SW480 (cell line): ENCODE data around the gene BDH1.
"Not testable (repeated sequence)": the region's sequence is repeated elsewhere in the genome, so short reads cannot be mapped to it uniquely, and the experiment has no call there.

Experiments
- DNase-seq: peaks from one replicate; pipeline ENCODE4 v3.0.0-alpha.2; 2016; ENCODE audit warnings: low spot score

BDH1 gene

DNA sequence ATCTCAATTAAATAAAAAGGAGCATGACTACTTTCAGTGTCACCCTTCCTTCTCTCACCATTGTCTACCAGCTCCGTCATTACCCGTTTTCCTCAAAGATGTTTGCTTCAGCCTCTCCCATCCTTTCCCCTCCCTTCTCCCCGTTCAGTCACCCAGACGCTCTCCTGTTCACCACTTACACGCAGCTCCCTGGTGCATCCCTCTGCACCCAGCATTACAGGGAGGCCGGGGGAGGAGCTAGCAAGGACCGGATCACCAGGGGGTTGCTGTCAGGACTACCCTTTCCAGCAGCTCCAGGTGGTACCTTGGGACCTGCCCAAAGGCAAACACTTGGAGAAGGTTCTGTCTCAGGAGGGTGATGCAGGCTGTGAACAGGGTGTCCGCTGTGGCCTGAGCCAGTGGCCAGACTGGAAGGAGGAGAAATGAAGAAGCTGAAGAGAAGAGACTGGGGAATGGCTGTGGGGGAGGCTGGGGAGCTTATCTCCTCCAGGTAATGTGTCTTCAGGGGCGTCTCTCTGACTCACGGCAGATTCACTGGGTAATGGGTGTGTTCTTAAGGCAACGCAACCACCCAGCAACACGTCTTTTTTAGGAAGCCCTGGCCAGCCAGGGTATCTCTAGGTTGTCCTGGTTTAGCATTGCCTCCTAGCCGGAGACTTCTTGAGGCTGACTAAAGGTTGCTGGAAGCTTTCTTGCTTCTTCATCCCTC is 21.8 kb upstream of the BDH1 start:
- DNase-seq: no peak

DNA sequence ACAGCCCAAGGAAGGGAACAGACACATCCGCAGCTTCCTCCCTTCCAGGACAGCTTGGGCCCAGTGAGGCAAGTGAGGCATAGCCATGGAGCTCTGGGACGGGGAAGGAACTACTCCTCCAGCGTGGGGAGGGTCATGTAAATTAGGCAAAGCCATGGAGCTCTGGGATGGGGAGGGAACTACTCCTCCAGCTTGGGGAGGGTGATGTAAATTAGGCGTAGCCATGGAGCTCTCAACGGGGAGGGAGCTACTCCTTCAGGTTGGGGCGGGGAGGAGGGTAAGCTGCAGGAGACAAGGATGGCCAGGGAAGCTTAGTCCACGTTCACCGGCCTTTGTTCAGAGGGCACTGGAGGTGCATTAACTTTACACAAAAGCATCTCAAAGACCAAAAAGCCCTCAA is 21.1 kb upstream of the BDH1 start:
- no peak for DNase-seq

DNA sequence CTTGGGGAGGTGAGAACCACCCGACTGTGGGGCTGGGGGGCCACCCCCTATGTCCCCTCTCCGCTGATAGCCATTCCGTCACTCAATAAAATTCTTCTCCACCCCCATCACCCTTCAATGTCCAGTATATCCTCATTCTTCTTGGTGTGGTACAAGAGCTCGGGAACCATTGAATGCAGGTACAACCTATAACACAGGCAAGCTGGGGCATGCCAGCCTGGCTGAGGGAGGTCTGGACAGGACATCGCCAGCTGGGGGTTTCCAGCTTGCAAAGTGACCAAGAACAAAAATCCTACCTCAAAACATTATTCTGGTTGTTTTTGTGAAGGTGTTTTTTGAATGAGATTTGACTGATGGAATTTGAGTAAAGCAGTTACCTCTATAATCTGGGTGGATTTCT is 19.6 kb upstream of the BDH1 start:
- DNase-seq: no peak

DNA sequence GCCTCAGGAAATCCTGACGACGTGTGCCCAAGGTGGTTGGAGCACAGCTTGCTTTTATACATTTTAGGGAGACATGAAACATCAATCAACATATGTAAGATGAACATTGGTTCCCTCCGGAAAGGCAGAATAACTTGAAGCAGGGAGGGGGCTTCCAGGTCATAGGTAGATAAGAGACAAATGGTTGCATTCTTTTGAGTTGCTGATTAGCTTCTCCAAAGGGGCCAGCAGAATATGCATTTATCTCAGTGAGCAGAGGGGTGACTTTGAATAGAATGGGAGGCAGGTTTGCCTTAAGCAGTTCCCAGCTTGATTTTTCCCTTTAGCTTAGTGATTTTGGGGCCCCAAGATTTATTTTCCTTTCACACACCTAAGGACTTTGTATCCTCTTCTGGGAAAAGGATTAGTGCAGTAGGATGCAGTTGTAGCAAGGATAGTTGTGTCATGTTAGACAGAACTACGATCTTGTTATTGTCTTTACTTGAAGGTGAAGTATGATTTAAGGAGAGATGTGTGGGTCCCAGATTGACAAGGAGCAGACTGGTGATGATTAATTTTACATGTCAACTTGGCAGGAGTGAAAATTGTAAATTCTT is 18.7 kb upstream of the BDH1 start:
- not testable (repeated sequence) for DNase-seq

DNA sequence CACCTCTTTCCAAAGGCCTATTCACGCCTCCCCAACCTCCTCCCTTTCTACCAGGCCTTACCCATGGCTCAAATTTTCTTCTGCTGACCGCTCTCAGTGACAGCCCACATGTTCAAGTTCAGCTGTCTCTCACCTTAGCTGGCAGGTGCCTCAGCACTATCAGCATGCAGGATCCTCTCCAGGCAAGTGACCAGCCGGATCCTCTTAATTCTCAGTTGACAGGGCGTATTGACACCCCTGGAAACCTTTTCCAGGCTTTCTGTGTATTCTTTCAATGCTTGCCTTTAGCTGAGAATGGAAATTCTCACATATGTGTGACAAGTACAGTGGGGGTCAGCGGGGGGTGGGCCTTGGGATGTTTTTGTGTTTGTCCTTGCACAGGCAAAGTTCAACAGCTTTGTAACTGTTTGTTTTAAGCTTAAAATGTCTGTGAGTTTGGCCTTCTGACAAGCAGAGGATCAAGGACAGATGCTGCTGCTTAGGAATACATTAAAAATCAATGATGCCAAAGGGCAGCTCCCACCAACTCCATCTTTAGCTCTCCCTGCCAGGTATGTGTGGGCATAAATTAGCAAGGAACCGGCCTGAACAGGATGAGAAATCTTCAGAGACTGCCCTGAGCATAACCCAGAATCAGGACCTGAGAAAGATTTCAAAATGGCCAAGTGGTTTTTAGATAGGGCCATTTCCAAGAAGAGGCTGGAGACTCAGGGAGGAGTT is 17.4 kb upstream of the BDH1 start:
- no peak for DNase-seq

DNA sequence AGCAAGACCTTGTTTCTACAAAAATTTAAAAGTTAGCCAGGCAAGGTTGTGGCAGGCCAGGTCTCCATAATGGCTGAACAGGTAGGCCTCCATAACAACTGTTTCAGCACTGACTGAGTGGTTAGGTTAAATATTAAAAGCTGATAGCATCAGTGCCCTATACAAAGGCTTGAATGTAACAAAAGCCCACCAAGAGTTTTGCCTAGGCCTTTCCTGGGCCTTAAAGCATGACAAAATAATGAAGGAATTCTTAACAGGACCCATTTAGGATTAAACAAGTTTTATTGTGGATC is 16.1 kb upstream of the BDH1 start:
- not testable (repeated sequence) for DNase-seq

DNA sequence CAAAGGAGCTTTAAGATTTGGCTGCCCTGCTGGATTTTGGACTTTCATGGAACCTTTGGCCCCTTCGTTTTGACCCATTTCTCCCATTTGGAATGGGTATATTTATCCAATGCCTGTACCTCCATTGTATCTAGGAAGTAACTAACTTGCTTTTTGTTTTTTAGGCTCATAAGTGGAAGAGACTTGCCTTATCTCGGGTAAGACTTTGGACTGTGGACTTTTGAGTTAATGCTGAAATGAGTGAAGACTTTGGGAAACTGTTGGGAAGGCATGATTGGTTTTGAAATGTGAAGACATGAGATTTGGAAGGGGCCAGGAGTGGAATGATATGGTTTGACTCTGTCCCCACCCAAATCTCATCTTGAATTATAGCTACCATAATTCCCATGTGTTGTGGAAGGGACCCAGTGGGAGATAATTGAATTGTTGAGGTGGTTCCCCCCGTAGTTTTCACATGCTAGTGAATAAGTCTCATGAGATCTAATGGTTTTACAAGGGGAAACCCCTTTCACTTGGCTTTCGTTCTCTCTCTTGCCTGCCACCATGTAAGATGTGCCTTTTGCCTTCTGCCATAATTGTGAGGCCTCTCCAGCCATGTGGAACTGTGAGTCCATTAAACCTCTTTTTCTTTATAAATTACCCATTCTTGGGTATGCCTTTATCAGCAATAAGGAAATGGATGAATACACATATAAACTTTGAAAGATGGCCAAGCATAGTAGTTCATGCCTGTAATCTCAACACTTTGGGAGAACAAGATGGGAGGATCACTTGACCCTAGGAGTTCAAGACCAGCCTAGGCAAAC is 15.5 kb upstream of the BDH1 start:
- not testable (repeated sequence) for DNase-seq

DNA sequence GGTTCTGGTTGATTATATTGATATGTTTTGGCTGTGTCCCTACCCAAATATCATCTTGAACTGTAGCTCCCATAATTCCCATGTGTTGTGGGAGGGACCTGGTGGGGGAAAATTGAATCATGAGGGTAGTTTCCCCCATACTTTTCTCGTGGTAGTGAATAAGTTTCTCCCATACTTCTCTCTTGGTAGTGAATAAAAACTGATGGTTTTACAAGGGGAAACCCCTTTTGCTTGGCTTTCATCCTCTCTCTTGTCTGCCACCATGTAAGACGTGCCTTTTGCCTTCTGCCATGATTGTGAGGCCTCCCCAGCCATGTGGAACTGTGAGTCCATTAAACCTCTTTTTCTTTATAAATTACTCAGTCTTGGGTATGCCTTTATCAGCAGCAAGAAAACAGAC is 13.7 kb upstream of the BDH1 start:
- not testable (repeated sequence) for DNase-seq

DNA sequence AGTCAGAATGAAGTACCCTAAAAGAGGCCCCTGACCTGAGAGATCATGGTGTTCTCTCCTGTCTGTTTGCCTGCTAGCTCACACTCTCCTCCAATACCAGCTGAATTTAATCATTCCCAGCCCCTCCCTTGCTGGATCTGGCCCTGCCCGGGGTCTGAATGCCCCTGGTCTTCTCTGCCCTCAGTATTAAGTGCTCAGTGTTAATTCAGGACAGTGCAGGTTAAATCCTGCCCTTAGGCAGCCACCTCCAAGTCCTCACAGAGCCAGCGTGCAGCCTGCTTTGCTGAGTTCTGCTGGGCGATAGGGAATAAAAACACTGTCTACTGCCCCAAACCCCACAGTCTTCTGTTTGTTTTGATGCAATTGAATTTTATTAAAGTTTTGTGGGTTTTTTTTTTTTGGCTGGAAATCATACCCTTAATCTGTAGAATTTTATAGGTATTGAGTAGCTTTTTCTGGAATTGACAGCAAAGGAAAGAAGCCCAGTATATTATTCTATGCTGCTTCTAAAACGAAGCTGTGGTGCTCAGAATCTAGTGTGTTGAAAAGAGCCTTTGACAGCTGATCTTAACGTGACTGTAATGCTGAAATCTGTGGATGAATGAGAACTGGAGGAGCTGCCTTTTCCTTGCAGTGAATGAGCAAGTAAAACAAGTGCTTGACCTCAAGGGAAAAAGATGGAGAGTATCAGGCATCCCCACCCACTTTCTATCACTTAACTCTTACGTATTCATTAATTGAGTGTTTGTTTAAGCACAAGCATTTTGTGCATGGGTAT is 12.3 kb upstream of the BDH1 start:
- DNase-seq: no peak

DNA sequence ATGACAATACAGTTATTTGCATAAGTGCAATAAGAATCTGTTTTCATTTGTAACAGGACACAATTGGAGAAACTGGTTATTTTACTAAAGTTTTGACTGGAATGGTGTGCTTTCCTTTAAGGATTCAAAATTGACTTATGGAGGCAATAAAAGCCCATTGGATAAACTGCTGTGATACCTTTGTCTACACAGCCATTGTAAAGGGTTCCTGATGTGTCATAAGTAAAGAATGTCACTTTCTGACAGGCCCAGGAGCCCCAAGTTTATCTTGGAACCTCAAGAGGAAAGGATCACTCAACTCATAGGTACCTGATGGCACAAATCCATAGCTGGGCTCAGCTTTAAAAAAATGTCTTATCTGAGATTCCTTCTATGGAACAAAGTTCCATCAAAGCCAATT is 10.4 kb upstream of the BDH1 start:
- DNase-seq: peak; percentile 16

DNA sequence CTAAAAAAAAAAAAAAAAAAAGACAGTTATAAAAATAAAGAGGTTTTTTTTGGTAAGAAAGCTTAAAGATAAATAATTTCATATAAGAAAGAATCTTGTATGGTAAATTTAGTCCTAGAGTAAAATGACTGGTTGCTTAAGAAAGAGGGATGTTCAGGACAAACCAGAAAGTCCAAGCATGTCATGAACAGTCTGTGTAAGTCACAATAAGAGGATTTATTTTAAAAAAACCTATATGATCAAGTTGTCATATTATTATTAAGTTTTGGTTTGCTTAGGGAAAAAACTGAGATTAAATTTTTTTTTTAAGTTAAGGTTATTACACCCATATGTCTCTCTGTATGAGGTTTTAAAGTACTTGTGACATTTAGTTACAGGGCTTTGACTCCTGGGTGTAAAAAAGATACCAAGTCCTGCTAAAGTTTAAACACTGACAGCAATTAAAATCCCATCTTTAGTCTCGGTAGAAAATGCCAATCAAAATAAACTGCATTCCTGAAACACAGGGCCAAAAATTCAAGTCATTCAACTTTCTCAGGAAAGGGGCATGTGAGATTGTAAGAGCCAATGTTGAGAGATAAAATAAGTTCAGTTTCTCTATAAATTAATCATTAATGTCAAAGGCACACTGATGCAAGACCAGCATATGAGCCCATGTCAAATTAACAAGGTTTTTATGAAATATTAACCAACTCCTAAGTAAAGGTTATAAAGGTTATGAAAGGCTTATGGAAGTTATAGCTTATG is 8.5 kb upstream of the BDH1 start:
- DNase-seq: no peak

DNA sequence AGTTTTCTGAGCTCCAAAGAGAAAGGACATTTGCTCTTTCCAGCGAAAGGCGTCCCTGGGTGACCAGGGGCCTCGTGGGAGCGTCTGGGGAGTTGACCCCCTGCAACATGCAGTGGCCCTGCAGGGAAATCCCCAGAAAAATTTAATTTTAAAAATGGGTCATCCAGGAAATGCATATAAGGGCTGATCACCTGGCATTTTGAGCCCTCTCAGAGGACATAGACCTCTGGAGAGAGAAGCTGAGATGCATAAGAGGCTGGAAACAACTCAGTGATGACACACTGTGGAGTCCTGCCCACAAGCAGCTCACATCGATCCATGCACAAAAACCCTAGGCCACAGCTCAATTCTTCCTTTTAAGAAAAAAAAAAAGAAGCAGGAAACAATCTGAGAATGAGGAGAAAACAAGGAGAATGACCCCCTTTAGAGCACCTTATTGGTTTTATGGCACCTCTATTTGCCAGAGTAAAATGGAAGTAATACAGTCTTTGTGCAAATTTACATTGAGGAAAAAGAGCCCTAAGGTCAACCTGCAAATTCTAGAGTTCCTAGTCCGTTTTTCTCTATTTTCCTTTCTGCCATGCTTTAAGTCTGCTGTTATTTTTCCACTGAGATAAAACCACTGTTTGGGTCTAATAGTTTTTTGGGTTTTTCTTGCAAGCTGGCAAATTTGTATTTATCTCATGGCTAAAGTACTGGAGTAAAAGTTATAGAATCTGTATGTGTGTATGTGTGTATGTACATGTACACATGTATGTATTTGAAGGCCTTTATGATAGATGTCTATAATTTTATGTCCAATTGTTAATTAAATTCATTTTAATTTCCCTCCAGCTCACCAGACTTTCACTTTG is 6.9 kb upstream of the BDH1 start:
- no peak for DNase-seq

DNA sequence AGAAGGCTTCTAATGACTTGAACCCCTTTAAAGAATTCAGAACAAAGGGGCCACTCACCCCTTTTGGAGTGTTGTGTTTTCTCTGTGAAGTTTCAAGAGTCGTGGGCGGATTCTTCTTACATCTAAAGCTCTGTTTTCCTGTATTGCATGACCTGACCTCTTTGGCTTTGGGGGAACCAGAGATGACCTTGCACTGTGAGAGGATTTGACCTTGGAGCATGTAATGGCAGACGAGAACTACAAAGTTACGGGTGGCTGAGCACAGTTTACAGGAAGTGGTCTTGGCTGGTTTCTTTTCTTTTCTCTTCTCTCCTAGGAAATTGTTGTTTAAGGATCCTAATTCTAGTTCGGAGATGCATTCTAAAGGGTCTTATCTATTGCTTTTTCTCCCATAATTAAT is 6.2 kb upstream of the BDH1 start:
- no peak for DNase-seq

DNA sequence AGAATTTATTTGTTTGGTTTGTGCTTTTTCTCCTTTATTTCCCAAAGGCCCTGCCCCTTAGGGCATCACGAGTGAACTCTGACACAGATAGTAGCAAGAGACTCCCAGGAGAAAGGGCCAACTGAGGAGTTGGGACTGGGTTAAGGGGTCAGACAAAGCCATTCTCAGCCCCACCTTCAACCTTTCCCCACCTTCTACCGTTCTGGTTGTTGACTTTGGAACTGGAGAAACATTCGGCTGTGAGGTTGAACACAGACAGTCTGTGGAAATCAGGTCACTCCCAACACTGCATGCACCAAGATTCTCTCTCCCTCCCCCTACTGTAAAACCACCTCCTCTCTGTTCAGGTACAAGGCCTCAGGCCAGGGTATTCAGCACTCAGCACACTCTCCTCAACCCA is 3.9 kb upstream of the BDH1 start:
- no peak for DNase-seq

DNA sequence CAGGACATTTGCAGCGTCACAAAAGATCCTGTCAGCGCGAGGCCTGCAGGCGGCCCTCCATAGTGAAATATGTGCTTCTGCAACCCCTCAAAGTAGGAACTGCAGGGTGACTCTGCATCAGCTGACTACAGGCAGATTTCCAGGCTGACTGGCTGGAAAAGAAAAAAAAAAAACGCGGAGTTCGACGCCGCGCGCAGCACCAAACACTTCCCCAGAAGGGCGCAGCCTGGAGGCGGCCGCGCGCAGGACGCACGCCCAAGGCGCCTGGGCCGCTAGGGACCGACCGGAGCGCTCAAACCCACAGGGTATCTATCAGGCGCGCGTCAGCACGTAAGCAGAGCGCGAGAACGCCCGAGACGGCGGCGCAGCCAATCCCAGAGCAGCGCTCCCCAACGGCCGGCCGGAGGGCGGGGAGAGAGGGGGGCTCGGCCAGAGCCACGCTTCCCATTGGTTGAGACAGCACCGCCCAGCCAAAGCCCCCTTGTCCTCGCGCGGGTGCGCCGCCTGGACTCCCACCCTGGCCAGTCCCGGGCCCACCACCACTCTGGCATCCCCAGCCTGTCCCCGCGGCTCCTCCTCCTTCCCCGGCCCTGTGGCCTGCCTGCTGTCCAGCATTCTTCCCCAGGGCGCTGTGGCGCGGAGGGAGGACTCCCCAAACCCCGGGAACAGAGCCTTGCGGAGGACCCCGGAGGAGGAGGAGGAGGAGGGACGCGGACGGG is 1.0 kb downstream of the BDH1 start:
- peak; percentile 97 for DNase-seq

DNA sequence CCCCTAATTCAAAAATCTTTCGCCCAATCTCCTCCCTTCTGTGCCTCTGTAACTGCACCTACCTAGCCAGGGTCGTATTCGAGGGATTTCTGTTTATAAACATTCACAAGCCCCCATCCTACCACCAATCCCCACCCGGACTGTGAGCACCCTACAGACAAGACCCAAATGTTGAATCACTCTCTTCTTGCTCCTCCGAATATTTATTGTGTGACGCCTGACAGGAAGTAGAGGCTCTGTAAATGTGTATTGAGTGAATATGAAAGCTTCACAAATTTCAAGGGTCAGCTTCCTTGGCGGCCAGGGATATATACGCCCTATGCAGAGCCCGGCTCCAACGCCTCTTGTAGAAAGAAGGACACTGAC is 1.6 kb downstream of the BDH1 start:
- no peak for DNase-seq

DNA sequence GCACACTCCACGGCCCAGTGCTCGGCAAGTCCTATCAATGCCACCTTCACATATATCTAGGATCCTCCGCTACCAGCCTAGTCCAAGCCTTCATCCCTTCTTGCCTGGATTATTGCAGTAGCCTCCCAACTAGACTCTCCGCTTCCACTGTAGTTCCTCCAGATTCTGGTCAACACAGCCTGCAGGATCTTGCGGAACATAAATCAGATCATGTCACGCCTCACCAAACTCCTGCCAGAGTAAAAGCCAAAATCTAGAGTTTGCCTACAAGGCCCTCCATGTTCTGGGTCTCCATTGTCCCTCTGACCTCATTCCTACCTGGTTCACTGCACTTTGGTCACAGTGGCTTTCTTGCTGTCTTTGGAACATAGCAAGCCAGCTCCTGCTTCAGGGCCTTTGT is 3.6 kb downstream of the BDH1 start:
- DNase-seq: no peak

DNA sequence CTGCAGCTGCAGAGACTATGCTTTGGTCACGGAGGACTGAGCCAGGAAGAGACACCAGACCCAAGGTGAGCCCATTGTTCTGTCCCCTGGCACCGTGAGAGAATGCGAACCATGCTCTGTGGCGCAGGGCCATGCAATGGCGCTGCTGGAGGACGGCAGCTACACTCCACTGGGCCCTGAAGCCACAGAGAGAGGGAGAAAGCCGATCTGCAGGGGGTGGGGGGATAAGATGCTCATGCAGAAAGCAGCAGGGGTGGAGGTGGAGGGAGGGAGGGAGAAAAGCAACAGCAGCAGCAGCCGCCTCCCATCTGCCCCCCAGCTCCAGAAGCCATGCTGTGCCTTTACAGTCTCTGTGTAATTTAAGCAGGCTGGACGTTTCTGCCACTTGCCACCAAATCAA is 5.3 kb downstream of the BDH1 start:
- no peak for DNase-seq

DNA sequence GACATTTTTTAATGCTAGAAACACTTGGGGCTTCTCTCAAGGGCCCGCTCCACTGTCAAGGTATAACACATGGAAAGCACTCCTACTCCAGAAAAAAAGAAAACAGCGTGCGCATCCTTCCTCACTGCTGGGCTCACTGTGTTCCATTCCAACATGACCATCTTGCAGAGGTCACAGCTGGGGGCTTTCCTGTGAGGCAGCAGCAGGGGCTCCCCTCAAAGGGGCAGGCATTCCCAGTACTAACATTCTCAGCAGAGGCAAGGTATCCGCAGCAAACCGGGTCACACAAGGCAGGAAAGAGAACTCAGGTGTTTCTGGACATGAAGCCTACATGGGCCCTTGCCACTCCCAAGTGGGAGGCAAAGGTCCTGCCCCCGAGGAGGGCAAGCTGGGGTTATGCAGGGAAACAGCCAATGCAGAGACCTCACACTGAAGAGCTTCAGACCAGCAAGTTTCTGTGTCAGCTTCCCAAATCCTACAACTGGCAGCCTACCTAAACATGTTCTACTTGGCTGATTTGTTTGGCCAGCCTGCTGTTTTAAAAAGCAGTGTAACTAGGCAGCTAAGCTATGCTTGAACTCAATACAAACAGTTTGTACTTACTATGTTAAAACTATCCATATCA is 6.4 kb downstream of the BDH1 start:
- DNase-seq: no peak
